ENCODE results near the gene PALD1. TPM values are rescaled to one million over a fixed set of nuclear protein-coding genes. Genes with fewer than 3 reads are reported as not detected.

The PALD1 gene
- total and polyA plus RNA-seq, 2 experiments from 2014 or later, result 5.7 to 19.1 TPM

GRCh38 chr10:70466951-70467350 is 11.6 kb upstream of the PALD1 start:
- peak in 1 of 2 donors; percentile 59 for DNase-seq (ENCODE audit: low read depth in 1 of 2, low spot score in 1 of 2)
- H3K4me3 ChIP-seq, result no peak overlapping the region
- no peak overlapping the region for H3K27ac ChIP-seq
- no peak for TF ChIP-seq CTCF (IDR thresholded peaks at IDR 0.05; ENCODE audit: low read depth, low read length)
- H3K9me3 ChIP-seq (ENCODE audit: low read depth), result no peaks in the 10 kb centered on the region
- H3K36me3 ChIP-seq, result no peaks in the 10 kb centered on the region
- no peaks in the 10 kb centered on the region for H3K27me3 ChIP-seq
- peaks cover 8% of the 10 kb centered on the region for H3K4me1 ChIP-seq (ENCODE audit: low read depth)

- Histone ChIP-seq H3K27ac (no peak overlapping the region), H3K9me3 (ENCODE audit: low read depth) (no peaks in the 10 kb centered on the region), H3K4me1 (ENCODE audit: low read depth) (peaks cover 13% of the 10 kb centered on the region), H3K36me3 (no peaks in the 10 kb centered on the region), H3K27me3 (peaks cover 26% of the 10 kb centered on the region), H3K4me3 (no peak overlapping the region)
- no peak for TF ChIP-seq CTCF (IDR thresholded peaks at IDR 0.05; ENCODE audit: low read depth, low read length)
- DNase-seq (ENCODE audit: low read depth in 1 of 2, low spot score in 1 of 2), result no peak
Measured at GRCh38 chr10:70472799-70473454, 5.6 kb upstream of the PALD1 start.

DNA sequence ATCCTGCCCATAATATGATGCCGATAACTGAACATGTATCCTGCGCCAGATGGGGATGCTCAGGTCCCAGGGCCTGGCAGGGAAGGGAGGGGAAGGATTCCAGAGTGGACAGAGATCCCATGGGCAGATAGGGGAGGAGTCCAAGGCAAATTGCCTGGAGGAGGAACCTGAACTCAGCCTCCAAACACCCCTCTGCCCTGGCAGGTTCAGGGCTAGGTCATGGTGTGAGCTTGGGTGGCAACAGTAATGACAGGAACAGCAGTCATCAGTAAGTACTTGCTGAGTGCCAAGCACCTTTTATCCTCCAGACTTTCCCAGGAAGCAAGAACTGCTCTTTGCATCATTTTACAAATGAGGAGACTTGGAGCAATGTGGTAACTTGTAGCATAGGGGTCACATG is 3.8 kb upstream of the PALD1 start:
- peaks cover 5% of the 10 kb centered on the region for H3K4me1 ChIP-seq (ENCODE audit: low read depth)
- no peak for TF ChIP-seq CTCF (IDR thresholded peaks at IDR 0.05; ENCODE audit: low read depth, low read length)
- H3K9me3 ChIP-seq (ENCODE audit: low read depth), result no peaks in the 10 kb centered on the region
- H3K27me3 ChIP-seq, result peaks cover 30% of the 10 kb centered on the region
- H3K36me3 ChIP-seq, result no peaks in the 10 kb centered on the region
- no peak overlapping the region for H3K4me3 ChIP-seq
- DNase-seq (ENCODE audit: low read depth in 1 of 2, low spot score in 1 of 2), result peak in 1 of 2 donors; percentile 77
- H3K27ac ChIP-seq, result no peak overlapping the region

GRCh38 chr10:70475661-70476060 is 2.9 kb upstream of the PALD1 start:
- H3K4me3 ChIP-seq, result no peak overlapping the region

DNA sequence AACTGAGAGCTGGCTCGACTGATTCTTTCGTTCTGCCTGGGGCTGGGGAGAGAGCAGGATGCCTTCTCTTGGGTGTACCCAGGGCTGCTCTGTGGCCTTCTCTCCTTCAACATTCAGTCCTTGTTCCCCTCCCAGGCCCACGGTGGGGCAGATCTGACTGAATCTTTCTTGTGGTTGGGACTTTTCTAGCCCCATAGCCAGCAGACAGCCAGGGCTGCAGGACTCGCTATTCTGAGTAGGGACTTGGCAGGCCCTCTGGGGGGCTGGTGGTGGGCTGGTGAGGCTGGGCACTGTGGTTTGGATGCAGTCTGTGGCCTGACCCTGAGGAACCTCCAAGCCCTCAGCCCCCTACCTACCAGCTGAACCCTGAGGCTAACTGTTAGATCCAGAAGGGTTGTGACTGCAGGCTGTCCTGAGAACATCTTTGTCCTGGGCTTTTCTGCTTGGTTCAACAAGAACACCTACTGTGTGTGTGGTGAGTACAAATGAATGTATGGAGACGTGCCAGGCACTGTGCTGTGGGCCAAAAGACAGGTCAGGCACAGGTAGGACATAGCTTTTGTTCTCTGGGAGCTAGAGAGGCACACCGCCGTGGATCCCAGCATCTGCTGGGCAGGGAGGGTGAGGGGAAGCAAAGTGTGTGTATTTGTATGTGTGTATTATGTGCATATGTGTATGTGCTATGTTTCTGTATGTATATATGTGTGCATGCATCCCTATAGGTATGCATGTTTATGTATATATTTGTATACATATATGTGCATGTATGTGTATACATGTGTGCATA is 2.1 kb upstream of the PALD1 start:
- Histone ChIP-seq H3K27ac (no peak overlapping the region), H3K9me3 (ENCODE audit: low read depth) (no peaks in the 10 kb centered on the region), H3K4me1 (ENCODE audit: low read depth) (peaks cover 5% of the 10 kb centered on the region), H3K27me3 (peaks cover 30% of the 10 kb centered on the region), H3K36me3 (no peaks in the 10 kb centered on the region), H3K4me3 (no peak overlapping the region)
- no peak for DNase-seq (ENCODE audit: low read depth in 1 of 2, low spot score in 1 of 2)
- TF ChIP-seq CTCF (IDR thresholded peaks at IDR 0.05; ENCODE audit: low read depth, low read length), result no peak

More at GRCh38 chr10:70475661-70476060, 2.9 kb upstream of the PALD1 start:
- no peak for DNase-seq (ENCODE audit: low read depth in 1 of 2, low spot score in 1 of 2)
- Histone ChIP-seq H3K36me3 (no peaks in the 10 kb centered on the region), H3K4me1 (ENCODE audit: low read depth) (peaks cover 5% of the 10 kb centered on the region), H3K9me3 (ENCODE audit: low read depth) (no peaks in the 10 kb centered on the region), H3K27ac (no peak overlapping the region), H3K27me3 (peaks cover 30% of the 10 kb centered on the region)
- TF ChIP-seq CTCF (IDR thresholded peaks at IDR 0.05; ENCODE audit: low read depth, low read length), result no peak
